UCSD-AML1 (cell line): ENCODE results near the gene HMCES.
A peak's percentile ranks its signal among the peaks of the same experiment; 100 is the strongest.

Experiments used
- DNase-seq: peaks from one replicate; lab custom pipeline; 2025; ENCODE audit not compliant: unreplicated experiment; lab: John Stamatoyannopoulos, UW

The HMCES gene

GRCh38 chr3:129278439-129278965, at the start of gene HMCES:
Gene HMCES, plus strand, starts transcription at chr3:129278870. Its CDS starts 863 bp downstream, at chr3:129279733.
- peak; percentile 92 for DNase-seq

GRCh38 chr3:129228891-129229585, 49.6 kb upstream of the HMCES start:
- DNase-seq: peak; percentile 46

GRCh38 chr3:129230311-129231019, 48.2 kb upstream of the HMCES start:
- DNase-seq: no peak

GRCh38 chr3:129231331-129232119, 47.1 kb upstream of the HMCES start:
- no peak for DNase-seq

GRCh38 chr3:129233538-129233937, 45.1 kb upstream of the HMCES start:
- DNase-seq: peak; percentile 67

- no peak for DNase-seq
These were observed 44.2 kb upstream of the HMCES start for GRCh38 chr3:129234441-129234840.

- no peak for DNase-seq
These were observed 43.2 kb upstream of the HMCES start for GRCh38 chr3:129235344-129235917.

- DNase-seq: no peak
These were observed 39.5 kb upstream of the HMCES start for GRCh38 chr3:129238945-129239705.

- no peak for DNase-seq
These were observed 38.7 kb upstream of the HMCES start for GRCh38 chr3:129239991-129240390.

- no peak for DNase-seq
These were observed 38.2 kb upstream of the HMCES start for GRCh38 chr3:129240436-129240835.

- no peak for DNase-seq
These were observed 33.5 kb upstream of the HMCES start for GRCh38 chr3:129245141-129245540.

- DNase-seq: peak; percentile 77
These were observed 32.9 kb upstream of the HMCES start for GRCh38 chr3:129245641-129246306.

GRCh38 chr3:129246636-129247035, 32.0 kb upstream of the HMCES start:
- DNase-seq: no peak

GRCh38 chr3:129248286-129248979, 30.2 kb upstream of the HMCES start:
- DNase-seq: no peak

- peak; percentile 94 for DNase-seq
These were observed 29.2 kb upstream of the HMCES start, which contains the start of gene COPG1 for GRCh38 chr3:129249284-129250065. Gene COPG1, plus strand, starts transcription at chr3:129249606. Its CDS starts 104 bp downstream, at chr3:129249710.

- DNase-seq: no peak
These were observed 25.9 kb upstream of the HMCES start for GRCh38 chr3:129252748-129253147.

GRCh38 chr3:129254536-129255230, 24.0 kb upstream of the HMCES start:
- no peak for DNase-seq

GRCh38 chr3:129256270-129256669, 22.4 kb upstream of the HMCES start:
- no peak for DNase-seq
